Bladder microvascular endothelial cell (primary cell): Measurements from ENCODE around the gene PHKA2. TPM values are rescaled to one million over a fixed set of nuclear protein-coding genes. Genes with fewer than 3 reads are reported as not detected.

Experiments
- total RNA-seq: library from RNA; depleted of rRNA; stranded (reverse); fragments of >200 nt; gene quantifications from 2 replicates; pipeline ENCODE4 v1.2.3, GENCODE V29; 2014

PHKA2 gene, protein sequence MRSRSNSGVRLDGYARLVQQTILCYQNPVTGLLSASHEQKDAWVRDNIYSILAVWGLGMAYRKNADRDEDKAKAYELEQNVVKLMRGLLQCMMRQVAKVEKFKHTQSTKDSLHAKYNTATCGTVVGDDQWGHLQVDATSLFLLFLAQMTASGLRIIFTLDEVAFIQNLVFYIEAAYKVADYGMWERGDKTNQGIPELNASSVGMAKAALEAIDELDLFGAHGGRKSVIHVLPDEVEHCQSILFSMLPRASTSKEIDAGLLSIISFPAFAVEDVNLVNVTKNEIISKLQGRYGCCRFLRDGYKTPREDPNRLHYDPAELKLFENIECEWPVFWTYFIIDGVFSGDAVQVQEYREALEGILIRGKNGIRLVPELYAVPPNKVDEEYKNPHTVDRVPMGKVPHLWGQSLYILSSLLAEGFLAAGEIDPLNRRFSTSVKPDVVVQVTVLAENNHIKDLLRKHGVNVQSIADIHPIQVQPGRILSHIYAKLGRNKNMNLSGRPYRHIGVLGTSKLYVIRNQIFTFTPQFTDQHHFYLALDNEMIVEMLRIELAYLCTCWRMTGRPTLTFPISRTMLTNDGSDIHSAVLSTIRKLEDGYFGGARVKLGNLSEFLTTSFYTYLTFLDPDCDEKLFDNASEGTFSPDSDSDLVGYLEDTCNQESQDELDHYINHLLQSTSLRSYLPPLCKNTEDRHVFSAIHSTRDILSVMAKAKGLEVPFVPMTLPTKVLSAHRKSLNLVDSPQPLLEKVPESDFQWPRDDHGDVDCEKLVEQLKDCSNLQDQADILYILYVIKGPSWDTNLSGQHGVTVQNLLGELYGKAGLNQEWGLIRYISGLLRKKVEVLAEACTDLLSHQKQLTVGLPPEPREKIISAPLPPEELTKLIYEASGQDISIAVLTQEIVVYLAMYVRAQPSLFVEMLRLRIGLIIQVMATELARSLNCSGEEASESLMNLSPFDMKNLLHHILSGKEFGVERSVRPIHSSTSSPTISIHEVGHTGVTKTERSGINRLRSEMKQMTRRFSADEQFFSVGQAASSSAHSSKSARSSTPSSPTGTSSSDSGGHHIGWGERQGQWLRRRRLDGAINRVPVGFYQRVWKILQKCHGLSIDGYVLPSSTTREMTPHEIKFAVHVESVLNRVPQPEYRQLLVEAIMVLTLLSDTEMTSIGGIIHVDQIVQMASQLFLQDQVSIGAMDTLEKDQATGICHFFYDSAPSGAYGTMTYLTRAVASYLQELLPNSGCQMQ
- total RNA-seq: 13.4 and 14.0 TPM in 2 replicates

DNA sequence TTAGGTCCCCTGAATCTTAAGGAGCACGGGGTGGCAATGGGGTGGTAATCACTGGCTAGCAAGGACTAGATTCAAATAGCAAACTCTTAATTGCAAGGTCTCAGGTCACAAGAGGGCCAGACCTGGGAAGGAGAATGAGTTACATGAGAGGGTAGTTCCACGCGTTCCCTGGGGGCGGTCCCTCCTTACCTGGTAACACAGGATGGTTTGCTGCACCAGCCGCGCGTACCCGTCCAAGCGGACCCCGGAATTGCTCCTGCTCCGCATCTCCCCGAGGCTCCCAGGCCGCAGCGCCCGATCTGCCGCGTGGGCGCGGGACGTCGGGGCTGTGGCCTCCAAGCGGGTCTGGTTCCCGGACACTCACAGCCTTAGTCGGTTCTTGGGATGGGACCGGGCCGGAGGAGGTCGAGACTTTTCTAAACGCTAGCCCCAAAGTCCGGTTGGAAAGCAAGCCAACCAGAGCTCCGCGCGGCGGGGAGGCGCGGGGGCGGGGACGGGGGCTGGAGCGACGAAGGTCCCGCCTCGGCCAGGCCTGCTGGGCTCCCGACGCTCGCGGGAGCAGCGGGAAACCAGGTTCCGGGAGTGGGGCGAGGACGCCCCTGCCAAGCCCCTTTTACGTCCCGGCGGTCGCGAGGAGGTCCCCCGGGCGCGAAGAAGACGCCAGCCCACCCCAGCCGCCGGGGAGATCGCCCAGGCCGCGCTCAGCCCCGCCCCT is at the start of gene PHKA2:
Gene PHKA2, minus strand, starts transcription at position 449 of the 715 bp plus-strand sequence. Its CDS starts 182 bp downstream, at position 267.

Other genes starting within 250 kb of the PHKA2 start
- gene ADGRG2, start 138.4 kb upstream of the PHKA2 start, total RNA-seq: not detected in 2 replicates